ENCODE data around the gene ADTRP.
"Not testable (repeated sequence)": the region's sequence is repeated elsewhere in the genome, so short reads cannot be mapped to it uniquely, and the experiment has no call there.

Gene ADTRP

GRCh38 chr6:11722220-11722619 lies 56.4 kb downstream of the ADTRP start:
- no peak for DNase-seq

GRCh38 chr6:11718463-11718862 lies 60.1 kb downstream of the ADTRP start:
- DNase-seq, result no peak

- DNase-seq, result no peak
Observed at GRCh38 chr6:11718031-11718430, 60.6 kb downstream of the ADTRP start.

- DNase-seq, result no peak
Observed at GRCh38 chr6:11714798-11715285, 63.8 kb downstream of the ADTRP start.

GRCh38 chr6:11714116-11714797 lies 64.3 kb downstream of the ADTRP start:
- DNase-seq, result no peak

GRCh38 chr6:11712760-11713159 lies 65.8 kb downstream of the ADTRP start:
- no peak for DNase-seq

GRCh38 chr6:11711984-11712711 lies 66.5 kb downstream of the ADTRP start:
- DNase-seq, result no peak

GRCh38 chr6:11711003-11711983 lies 67.3 kb downstream of the ADTRP start:
- DNase-seq, result no peak

GRCh38 chr6:11710311-11710761 lies 68.3 kb downstream of the ADTRP start:
- DNase-seq, result no peak

GRCh38 chr6:11706171-11706570 lies 72.4 kb downstream of the ADTRP start:
- no peak for DNase-seq

GRCh38 chr6:11705483-11705882 lies 73.1 kb downstream of the ADTRP start:
- no peak for DNase-seq

GRCh38 chr6:11705069-11705468 lies 73.5 kb downstream of the ADTRP start:
- DNase-seq, result no peak

- no peak for DNase-seq
Observed at GRCh38 chr6:11703725-11704124, 74.9 kb downstream of the ADTRP start.

GRCh38 chr6:11702500-11703130 lies 76.0 kb downstream of the ADTRP start:
- DNase-seq, result no peak

GRCh38 chr6:11702089-11702488 lies 76.5 kb downstream of the ADTRP start:
- DNase-seq, result no peak

- DNase-seq, result no peak
Observed at GRCh38 chr6:11701573-11701972, 77.0 kb downstream of the ADTRP start.

- no peak for DNase-seq
Observed at GRCh38 chr6:11700118-11700718, 78.4 kb downstream of the ADTRP start.

- no peak for DNase-seq
Observed at GRCh38 chr6:11699576-11699975, 79.0 kb downstream of the ADTRP start.

- DNase-seq, result no peak
Observed at GRCh38 chr6:11692451-11693376, 85.9 kb downstream of the ADTRP start.

- no peak for DNase-seq
Observed at GRCh38 chr6:11689847-11690246, 88.8 kb downstream of the ADTRP start.

- not testable (repeated sequence) for DNase-seq
Observed at GRCh38 chr6:11689400-11689799, 89.2 kb downstream of the ADTRP start.
